ENCODE measurements around the gene MED17.
A peak's percentile ranks its signal among the peaks of the same experiment; 100 is the strongest.

Gene MED17

GRCh38 chr11:93783765-93784144, 327 bp upstream of the MED17 start:
- peak overlapping the region; percentile 94 for H3K9ac ChIP-seq (ENCODE audit: low read depth, low read length)
- H3K4me3 ChIP-seq (ENCODE audit: low read length), result peak overlapping the region; percentile 79
- H3K27me3 ChIP-seq (ENCODE audit: control insufficient read depth, insufficient read depth, low read length), result no peaks in the 10 kb centered on the region
- peaks cover 20% of the 10 kb centered on the region for H3K4me1 ChIP-seq (ENCODE audit: control insufficient read depth, insufficient read depth, low read length)
- H3K4me2 ChIP-seq (ENCODE audit: low read length), result peak overlapping the region; percentile 78
- peaks cover 3% of the 10 kb centered on the region for H3K36me3 ChIP-seq (ENCODE audit: insufficient read depth, low read length)
- H3K9me3 ChIP-seq (replicated peaks; ENCODE audit: low read length), result no peaks in the 10 kb centered on the region

- peaks cover 15% of the 10 kb centered on the region for H3K36me3 ChIP-seq (ENCODE audit: insufficient read depth, low read length)
- no peaks in the 10 kb centered on the region for H3K27me3 ChIP-seq (ENCODE audit: control insufficient read depth, insufficient read depth, low read length)
- H3K9me3 ChIP-seq (replicated peaks; ENCODE audit: low read length), result no peaks in the 10 kb centered on the region
- peak overlapping the region; percentile 79 for H3K4me3 ChIP-seq (ENCODE audit: low read length)
- H3K9ac ChIP-seq (ENCODE audit: low read depth, low read length), result peak overlapping the region; percentile 94
- peak overlapping the region; percentile 78 for H3K4me2 ChIP-seq (ENCODE audit: low read length)
- H3K4me1 ChIP-seq (ENCODE audit: control insufficient read depth, insufficient read depth, low read length), result peaks cover 20% of the 10 kb centered on the region
Measured at GRCh38 chr11:93784935-93785360, 866 bp downstream of the MED17 start.

GRCh38 chr11:93791493-93791892, 7.4 kb downstream of the MED17 start:
- peaks cover 75% of the 10 kb centered on the region for H3K36me3 ChIP-seq (ENCODE audit: insufficient read depth, low read length)
- H3K9ac ChIP-seq (ENCODE audit: low read depth, low read length), result no peak overlapping the region
- H3K4me1 ChIP-seq (ENCODE audit: control insufficient read depth, insufficient read depth, low read length), result peaks cover 7% of the 10 kb centered on the region
- H3K4me3 ChIP-seq (ENCODE audit: low read length), result no peak overlapping the region
- H3K27me3 ChIP-seq (ENCODE audit: control insufficient read depth, insufficient read depth, low read length), result no peaks in the 10 kb centered on the region
- H3K9me3 ChIP-seq (replicated peaks; ENCODE audit: low read length), result no peaks in the 10 kb centered on the region
- no peak overlapping the region for H3K4me2 ChIP-seq (ENCODE audit: low read length)

- Histone ChIP-seq H3K4me1 (ENCODE audit: control insufficient read depth, insufficient read depth, low read length) (no peaks in the 10 kb centered on the region), H3K9ac (ENCODE audit: low read depth, low read length) (no peak overlapping the region), H3K36me3 (ENCODE audit: insufficient read depth, low read length) (peaks cover 84% of the 10 kb centered on the region), H3K4me2 (ENCODE audit: low read length) (no peak overlapping the region), H3K9me3 (replicated peaks; ENCODE audit: low read length) (no peaks in the 10 kb centered on the region), H3K27me3 (ENCODE audit: control insufficient read depth, insufficient read depth, low read length) (no peaks in the 10 kb centered on the region), H3K4me3 (ENCODE audit: low read length) (no peak overlapping the region)
Measured at GRCh38 chr11:93796441-93797231, 12.6 kb downstream of the MED17 start.

- Histone ChIP-seq H3K36me3 (ENCODE audit: insufficient read depth, low read length) (peaks cover 76% of the 10 kb centered on the region), H3K9ac (ENCODE audit: low read depth, low read length) (no peak overlapping the region), H3K4me3 (ENCODE audit: low read length) (no peak overlapping the region), H3K4me1 (ENCODE audit: control insufficient read depth, insufficient read depth, low read length) (no peaks in the 10 kb centered on the region), H3K27me3 (ENCODE audit: control insufficient read depth, insufficient read depth, low read length) (no peaks in the 10 kb centered on the region), H3K9me3 (replicated peaks; ENCODE audit: low read length) (no peaks in the 10 kb centered on the region), H3K4me2 (ENCODE audit: low read length) (no peak overlapping the region)
Measured at GRCh38 chr11:93801366-93801765, 17.3 kb downstream of the MED17 start.

GRCh38 chr11:93804879-93805278, 20.8 kb downstream of the MED17 start:
- Histone ChIP-seq H3K36me3 (ENCODE audit: insufficient read depth, low read length) (peaks cover 77% of the 10 kb centered on the region), H3K4me1 (ENCODE audit: control insufficient read depth, insufficient read depth, low read length) (no peaks in the 10 kb centered on the region), H3K9ac (ENCODE audit: low read depth, low read length) (no peak overlapping the region), H3K4me2 (ENCODE audit: low read length) (no peak overlapping the region), H3K27me3 (ENCODE audit: control insufficient read depth, insufficient read depth, low read length) (no peaks in the 10 kb centered on the region), H3K4me3 (ENCODE audit: low read length) (no peak overlapping the region), H3K9me3 (replicated peaks; ENCODE audit: low read length) (no peaks in the 10 kb centered on the region)

GRCh38 chr11:93807980-93808379, 23.9 kb downstream of the MED17 start:
- H3K4me3 ChIP-seq (ENCODE audit: low read length), result no peak overlapping the region
- no peak overlapping the region for H3K4me2 ChIP-seq (ENCODE audit: low read length)
- H3K27me3 ChIP-seq (ENCODE audit: control insufficient read depth, insufficient read depth, low read length), result no peaks in the 10 kb centered on the region
- no peaks in the 10 kb centered on the region for H3K9me3 ChIP-seq (replicated peaks; ENCODE audit: low read length)
- peaks cover 79% of the 10 kb centered on the region for H3K36me3 ChIP-seq (ENCODE audit: insufficient read depth, low read length)
- H3K9ac ChIP-seq (ENCODE audit: low read depth, low read length), result no peak overlapping the region
- no peaks in the 10 kb centered on the region for H3K4me1 ChIP-seq (ENCODE audit: control insufficient read depth, insufficient read depth, low read length)

GRCh38 chr11:93813974-93814373, 29.9 kb downstream of the MED17 start:
- no peak overlapping the region for H3K4me3 ChIP-seq (ENCODE audit: low read length)
- no peaks in the 10 kb centered on the region for H3K4me1 ChIP-seq (ENCODE audit: control insufficient read depth, insufficient read depth, low read length)
- H3K9me3 ChIP-seq (replicated peaks; ENCODE audit: low read length), result no peaks in the 10 kb centered on the region
- H3K36me3 ChIP-seq (ENCODE audit: insufficient read depth, low read length), result peaks cover 63% of the 10 kb centered on the region
- H3K27me3 ChIP-seq (ENCODE audit: control insufficient read depth, insufficient read depth, low read length), result no peaks in the 10 kb centered on the region
- no peak overlapping the region for H3K4me2 ChIP-seq (ENCODE audit: low read length)
- H3K9ac ChIP-seq (ENCODE audit: low read depth, low read length), result no peak overlapping the region

- Histone ChIP-seq H3K9ac (ENCODE audit: low read depth, low read length) (no peak overlapping the region), H3K4me2 (ENCODE audit: low read length) (no peak overlapping the region), H3K4me1 (ENCODE audit: control insufficient read depth, insufficient read depth, low read length) (no peaks in the 10 kb centered on the region), H3K27me3 (ENCODE audit: control insufficient read depth, insufficient read depth, low read length) (no peaks in the 10 kb centered on the region), H3K36me3 (ENCODE audit: insufficient read depth, low read length) (peaks cover 52% of the 10 kb centered on the region), H3K9me3 (replicated peaks; ENCODE audit: low read length) (no peaks in the 10 kb centered on the region), H3K4me3 (ENCODE audit: low read length) (no peak overlapping the region)
Measured at GRCh38 chr11:93814966-93815633, 31.0 kb downstream of the MED17 start.

- Histone ChIP-seq H3K27me3 (ENCODE audit: control insufficient read depth, insufficient read depth, low read length) (no peaks in the 10 kb centered on the region), H3K4me1 (ENCODE audit: control insufficient read depth, insufficient read depth, low read length) (no peaks in the 10 kb centered on the region), H3K9me3 (replicated peaks; ENCODE audit: low read length) (no peaks in the 10 kb centered on the region), H3K9ac (ENCODE audit: low read depth, low read length) (no peak overlapping the region), H3K36me3 (ENCODE audit: insufficient read depth, low read length) (peaks cover 30% of the 10 kb centered on the region), H3K4me3 (ENCODE audit: low read length) (no peak overlapping the region), H3K4me2 (ENCODE audit: low read length) (no peak overlapping the region)
Measured at GRCh38 chr11:93817426-93818348, 33.6 kb downstream of the MED17 start.

- Histone ChIP-seq H3K9ac (ENCODE audit: low read depth, low read length) (no peak overlapping the region), H3K4me3 (ENCODE audit: low read length) (no peak overlapping the region), H3K9me3 (replicated peaks; ENCODE audit: low read length) (no peaks in the 10 kb centered on the region), H3K4me1 (ENCODE audit: control insufficient read depth, insufficient read depth, low read length) (no peaks in the 10 kb centered on the region), H3K36me3 (ENCODE audit: insufficient read depth, low read length) (peaks cover 9% of the 10 kb centered on the region), H3K4me2 (ENCODE audit: low read length) (no peak overlapping the region), H3K27me3 (ENCODE audit: control insufficient read depth, insufficient read depth, low read length) (no peaks in the 10 kb centered on the region)
Measured at GRCh38 chr11:93819966-93820695, 36.0 kb downstream of the MED17 start.

Data from skeletal muscle satellite cell (primary cell).